Uterus (tissue), 4 donors: ENCODE results near the gene USP17L10. TPM values are rescaled to one million over a fixed set of nuclear protein-coding genes. Genes with fewer than 3 reads are reported as not detected.
"Not testable (repeated sequence)": the region's sequence is repeated elsewhere in the genome, so short reads cannot be mapped to it uniquely, and the experiment has no call there.

Experiments
- DNase-seq, 2 donors: peaks; one replicate each; pipeline ENCODE4 v3.0.0-alpha.2; 2019 to 2020
- H3K27ac ChIP-seq, 2 donors: fragments of 200-600 bp; sonication (generic); 1 replicate in 1 of 2; 2 replicates in 1 of 2; pipeline ENCODE4 v1.5.1; 2016 to 2018
- H3K27me3 ChIP-seq, 2 donors: fragments of 200-600 bp; sonication (generic); one replicate each; pipeline ENCODE4 v1.5.1; 2018 to 2019; ENCODE audit warnings: control low read depth in 1 of 2
- H3K36me3 ChIP-seq, 2 donors: fragments of 200-600 bp; sonication (generic); one replicate each; pipeline ENCODE4 v1.5.1; 2019; ENCODE audit warnings: control low read depth in 1 of 2
- H3K4me1 ChIP-seq, 2 donors: fragments of 200-600 bp; sonication (generic); one replicate each; pipeline ENCODE4 v1.5.1; 2018 to 2019; ENCODE audit warnings: control low read depth in 1 of 2
- H3K4me3 ChIP-seq, 2 donors: fragments of 200-600 bp; sonication (generic); 1 replicate in 1 of 2; 2 replicates in 1 of 2; pipeline ENCODE4 v1.5.1; 2018 to 2019; ENCODE audit warnings: mild to moderate bottlenecking in 1 of 2
- H3K9me3 ChIP-seq, 2 donors: fragments of 200-600 bp; sonication (generic); one replicate each; pipeline ENCODE4 v1.5.1; 2019; ENCODE audit warnings: control low read depth in 1 of 2
- intact Hi-C: fragments of 100-400 bp; cut with DNase I; formaldehyde crosslinking; loops from one replicate; pipeline ENCODE4 v1.15.1; 2023; ENCODE audit warnings: low total_unique reads
- total RNA-seq, 4 donors: library from RNA; depleted of rRNA in 3 of 4; stranded (reverse); fragments of >200 nt in 3 of 4; gene quantifications; one replicate each; pipeline versions ENCODE4 v1.1.0 to v1.2.4, GENCODE V29; 2014 to 2023
- donor health status: DM: yes; HTN: yes; CAD: no.

Gene USP17L10, protein sequence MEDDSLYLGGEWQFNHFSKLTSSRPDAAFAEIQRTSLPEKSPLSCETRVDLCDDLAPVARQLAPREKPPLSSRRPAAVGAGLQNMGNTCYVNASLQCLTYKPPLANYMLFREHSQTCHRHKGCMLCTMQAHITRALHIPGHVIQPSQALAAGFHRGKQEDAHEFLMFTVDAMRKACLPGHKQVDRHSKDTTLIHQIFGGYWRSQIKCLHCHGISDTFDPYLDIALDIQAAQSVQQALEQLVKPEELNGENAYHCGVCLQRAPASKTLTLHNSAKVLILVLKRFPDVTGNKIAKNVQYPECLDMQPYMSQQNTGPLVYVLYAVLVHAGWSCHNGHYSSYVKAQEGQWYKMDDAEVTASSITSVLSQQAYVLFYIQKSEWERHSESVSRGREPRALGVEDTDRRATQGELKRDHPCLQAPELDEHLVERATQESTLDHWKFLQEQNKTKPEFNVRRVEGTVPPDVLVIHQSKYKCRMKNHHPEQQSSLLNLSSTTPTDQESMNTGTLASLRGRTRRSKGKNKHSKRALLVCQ
- total RNA-seq: not detected

DNA sequence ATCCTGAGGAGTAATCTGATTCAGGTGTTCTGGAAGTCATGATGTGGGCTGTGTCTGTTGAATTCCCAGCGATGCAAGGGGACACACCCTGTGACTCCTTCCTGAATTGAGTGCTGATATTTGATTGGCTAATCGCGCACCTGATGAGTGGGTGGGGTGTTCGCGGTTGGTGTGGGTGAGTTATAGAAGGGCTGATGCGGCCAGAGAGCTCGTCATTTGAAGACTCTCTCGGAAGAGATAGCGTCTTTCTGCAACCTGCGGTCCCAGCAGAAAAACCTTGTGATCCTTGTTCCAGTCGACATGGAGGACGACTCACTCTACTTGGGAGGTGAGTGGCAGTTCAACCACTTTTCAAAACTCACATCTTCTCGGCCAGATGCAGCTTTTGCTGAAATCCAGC lies at the start of gene USP17L10:
Gene USP17L10, plus strand, starts transcription at position 301 of the 400 bp plus-strand sequence. Its CDS starts 0 bp downstream, at position 301.
- H3K4me1 ChIP-seq, H3K9me3 ChIP-seq, H3K27me3 ChIP-seq, H3K4me3 ChIP-seq, DNase-seq, H3K27ac ChIP-seq, H3K36me3 ChIP-seq, intact Hi-C loops: not testable (repeated sequence)

- H3K27me3 ChIP-seq, H3K9me3 ChIP-seq, H3K4me1 ChIP-seq, H3K36me3 ChIP-seq, DNase-seq, H3K27ac ChIP-seq, intact Hi-C loops, H3K4me3 ChIP-seq: not testable (repeated sequence)
These were observed 44.5 kb upstream of the USP17L10 start for GRCh38 chr4:9165990-9166389.

- H3K9me3 ChIP-seq, H3K4me3 ChIP-seq, H3K36me3 ChIP-seq, intact Hi-C loops, DNase-seq, H3K27me3 ChIP-seq, H3K4me1 ChIP-seq, H3K27ac ChIP-seq: not testable (repeated sequence)
These were observed 40.5 kb upstream of the USP17L10 start, which contains the start of gene FAM90A26 for GRCh38 chr4:9169791-9170459. Gene FAM90A26 (plus strand): TSS chr4:9170409. CDS start chr4:9173173, 2,764 bp downstream.

DNA sequence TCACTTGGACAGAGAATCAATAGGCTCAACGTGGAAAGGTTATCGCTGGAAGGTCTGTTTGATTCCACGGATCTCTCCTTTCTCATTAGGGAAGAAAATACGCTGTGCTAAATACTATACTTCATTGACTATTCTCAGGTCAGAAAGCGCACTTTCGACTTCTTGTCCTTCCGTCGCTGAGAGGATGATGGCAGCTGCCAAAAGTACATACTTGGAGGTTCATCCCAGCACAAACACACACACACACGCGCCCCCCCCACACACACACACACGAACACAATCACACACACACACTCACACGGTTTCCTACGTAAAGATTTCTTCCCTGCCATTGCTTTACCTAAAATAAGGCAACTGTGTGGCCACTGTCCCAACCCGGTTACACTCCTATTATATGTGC lies 4.2 kb downstream of the USP17L10 start:
- intact Hi-C loops, H3K4me1 ChIP-seq, H3K27me3 ChIP-seq, H3K9me3 ChIP-seq, H3K4me3 ChIP-seq, H3K36me3 ChIP-seq, H3K27ac ChIP-seq: not testable (repeated sequence)
- peak in 1 of 2 donors; percentile 9 for DNase-seq

- H3K4me1 ChIP-seq, H3K27me3 ChIP-seq, intact Hi-C loops, H3K27ac ChIP-seq, H3K4me3 ChIP-seq, H3K9me3 ChIP-seq, DNase-seq, H3K36me3 ChIP-seq: not testable (repeated sequence)
These were observed 4.6 kb downstream of the USP17L10 start, which contains the start of gene USP17L11 for GRCh38 chr4:9215105-9215504. Gene USP17L11 (plus strand): TSS chr4:9215405. CDS start chr4:9215405, 0 bp downstream.

DNA sequence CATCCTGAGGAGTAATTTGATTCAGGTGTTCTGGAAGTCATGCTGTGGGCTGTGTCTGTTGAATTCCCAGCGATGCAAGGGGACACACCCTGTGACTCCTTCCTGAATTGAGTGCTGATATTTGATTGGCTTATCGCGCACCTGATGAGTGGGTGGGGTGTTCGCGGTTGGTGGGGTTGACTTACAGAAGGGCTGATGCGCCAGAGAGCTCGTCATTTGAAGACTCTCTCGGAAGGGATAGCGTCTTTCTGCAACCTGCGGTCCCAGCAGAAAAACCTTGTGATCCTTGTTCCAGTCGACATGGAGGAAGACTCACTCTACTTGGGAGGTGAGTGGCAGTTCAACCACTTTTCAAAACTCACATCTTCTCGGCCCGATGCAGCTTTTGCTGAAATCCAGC lies 9.4 kb downstream of the USP17L10 start, which contains the start of gene USP17L12:
Gene USP17L12, plus strand, starts transcription at position 301 of the 400 bp plus-strand sequence. Its CDS starts 0 bp downstream, at position 301.
- H3K9me3 ChIP-seq, H3K27ac ChIP-seq, H3K36me3 ChIP-seq, H3K27me3 ChIP-seq, H3K4me3 ChIP-seq, H3K4me1 ChIP-seq, DNase-seq, intact Hi-C loops: not testable (repeated sequence)

GRCh38 chr4:9224596-9224995 lies 14.1 kb downstream of the USP17L10 start, which contains the start of gene USP17L13:
Gene USP17L13 (plus strand): TSS chr4:9224896. CDS start chr4:9224896, 0 bp downstream.
- H3K27ac ChIP-seq, intact Hi-C loops, H3K27me3 ChIP-seq: not testable (repeated sequence)

GRCh38 chr4:9230249-9230648 lies 19.8 kb downstream of the USP17L10 start:
- intact Hi-C loops, H3K4me1 ChIP-seq, H3K9me3 ChIP-seq, H3K36me3 ChIP-seq, DNase-seq, H3K27ac ChIP-seq, H3K27me3 ChIP-seq, H3K4me3 ChIP-seq: not testable (repeated sequence)

More at GRCh38 chr4:9224596-9224995, 14.1 kb downstream of the USP17L10 start, which contains the start of gene USP17L13:
- H3K9me3 ChIP-seq, H3K4me3 ChIP-seq, H3K36me3 ChIP-seq, DNase-seq, H3K4me1 ChIP-seq: not testable (repeated sequence)

DNA sequence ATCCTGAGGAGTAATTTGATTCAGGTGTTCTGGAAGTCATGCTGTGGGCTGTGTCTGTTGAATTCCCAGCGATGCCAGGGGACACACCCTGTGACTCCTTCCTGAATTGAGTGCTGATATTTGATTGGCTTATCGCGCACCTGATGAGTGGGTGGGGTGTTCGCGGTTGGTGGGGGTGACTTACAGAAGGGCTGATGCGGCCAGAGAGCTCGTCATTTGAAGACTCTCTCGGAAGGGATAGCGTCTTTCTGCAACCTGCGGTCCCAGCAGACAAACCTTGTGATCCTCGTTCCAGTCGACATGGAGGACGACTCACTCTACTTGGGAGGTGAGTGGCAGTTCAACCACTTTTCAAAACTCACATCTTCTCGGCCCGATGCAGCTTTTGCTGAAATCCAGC lies 23.6 kb downstream of the USP17L10 start, which contains the start of gene USP17L15:
Gene USP17L15, plus strand, starts transcription at position 301 of the 400 bp plus-strand sequence. Its CDS starts 0 bp downstream, at position 301.
- intact Hi-C loops, H3K4me3 ChIP-seq, H3K27me3 ChIP-seq, H3K9me3 ChIP-seq, DNase-seq, H3K4me1 ChIP-seq, H3K36me3 ChIP-seq, H3K27ac ChIP-seq: not testable (repeated sequence)

- H3K27me3 ChIP-seq, H3K4me3 ChIP-seq, H3K27ac ChIP-seq, intact Hi-C loops, H3K4me1 ChIP-seq, H3K9me3 ChIP-seq, H3K36me3 ChIP-seq: not testable (repeated sequence)
- DNase-seq: peak in 1 of 2 donors; percentile 5
These were observed 28.0 kb downstream of the USP17L10 start for GRCh38 chr4:9238461-9238860.

- H3K9me3 ChIP-seq, H3K36me3 ChIP-seq, DNase-seq, intact Hi-C loops, H3K27ac ChIP-seq, H3K4me1 ChIP-seq, H3K4me3 ChIP-seq, H3K27me3 ChIP-seq: not testable (repeated sequence)
These were observed 33.1 kb downstream of the USP17L10 start, which contains the start of gene USP17L17 for GRCh38 chr4:9243579-9243978. Gene USP17L17 (plus strand): TSS chr4:9243879. CDS start chr4:9243879, 0 bp downstream.

DNA sequence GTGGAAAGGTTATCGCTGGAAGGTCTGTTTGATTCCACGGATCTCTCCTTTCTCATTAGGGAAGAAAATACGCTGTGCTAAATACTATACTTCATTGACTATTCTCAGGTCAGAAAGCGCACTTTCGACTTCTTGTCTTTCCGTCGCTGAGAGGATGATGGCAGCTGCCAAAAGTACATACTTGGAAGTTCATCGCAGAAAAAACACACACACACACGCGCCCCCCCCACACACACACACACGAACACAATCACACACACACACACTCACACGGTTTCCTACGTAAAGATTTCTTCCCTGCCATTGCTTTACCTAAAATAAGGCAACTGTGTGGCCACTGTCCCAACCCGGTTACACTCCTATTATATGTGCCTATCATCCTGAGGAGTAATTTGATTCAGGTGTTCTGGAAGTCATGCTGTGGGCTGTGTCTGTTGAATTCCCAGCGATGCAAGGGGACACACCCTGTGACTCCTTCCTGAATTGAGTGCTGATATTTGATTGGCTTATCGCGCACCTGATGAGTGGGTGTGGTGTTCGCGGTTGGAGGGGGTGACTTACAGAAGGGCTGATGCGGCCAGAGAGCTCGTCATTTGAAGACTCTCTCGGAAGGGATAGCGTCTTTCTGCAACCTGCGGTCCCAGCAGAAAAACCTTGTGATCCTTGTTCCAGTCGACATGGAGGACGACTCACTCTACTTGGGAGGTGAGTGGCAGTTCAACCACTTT lies 37.7 kb downstream of the USP17L10 start, which contains the start of gene USP17L18:
Gene USP17L18, plus strand, starts transcription at position 678 of the 728 bp plus-strand sequence. Its CDS starts 0 bp downstream, at position 678.
- DNase-seq: peak in 1 of 2 donors; percentile 16
- intact Hi-C loops, H3K9me3 ChIP-seq, H3K27ac ChIP-seq, H3K36me3 ChIP-seq, H3K4me1 ChIP-seq, H3K4me3 ChIP-seq, H3K27me3 ChIP-seq: not testable (repeated sequence)
